ENCODE measurements around the gene ZNF550. TPM values are rescaled to one million over a fixed set of nuclear protein-coding genes. Genes with fewer than 3 reads are reported as not detected.

The ZNF550 gene
- total and polyA plus RNA-seq, 9 of the 15 experiments (the other 6 are each of a cell fraction or from before 2014, with no cell fraction given): 1.6 to 11.8 (median 4.3) TPM

- TF ChIP-seq ZBTB9 (CRISPR knock-in tag; IDR thresholded peaks at IDR 0.05): no peak
- no peak for TF ChIP-seq PTTG1 (tag; IDR thresholded peaks at IDR 0.05; ENCODE audit: low read depth)
- no peak for TF ChIP-seq TARDBP (IDR thresholded peaks at IDR 0.05)
Measured at GRCh38 chr19:57578487-57579205, 19.0 kb upstream of the ZNF550 start, which contains the start of gene ZNF416 (continued).

GRCh38 chr19:57576661-57577060 is 17.0 kb upstream of the ZNF550 start:
- Histone ChIP-seq H3K27ac (ENCODE audit: extremely low read depth, low read depth, low read length) (no peak overlapping the region), H3K4me1 (replicated peaks in 1 of 2; ENCODE audit: control insufficient read depth in 2 of 2, insufficient read depth in 2 of 2, low read length in 2 of 2) (peaks cover 0 to 5% of the 10 kb centered on the region in 2 experiments; a peak in 1 of 5 replicates), H2AFZ (ENCODE audit: low read depth, low read length) (no peak overlapping the region), H3K9ac (ENCODE audit: insufficient read depth in 1 of 2, low read depth in 2 of 2, low read length in 2 of 2) (no peak overlapping the region), H4K20me1 (replicated peaks; ENCODE audit: control insufficient read depth, insufficient read depth, low read length) (no peaks in the 10 kb centered on the region), H3K27me3 (ENCODE audit: control insufficient read depth in 2 of 2, insufficient read depth in 2 of 2, low read length in 2 of 2) (no peaks in the 10 kb centered on the region), H3K4me2 (ENCODE audit: insufficient read depth, low read length) (no peak overlapping the region), H3K79me2 (ENCODE audit: control insufficient read depth, insufficient read depth, low read length) (no peaks in the 10 kb centered on the region), H3K9me1 (ENCODE audit: control insufficient read depth, insufficient read depth, low read length) (no peaks in the 10 kb centered on the region), H3K4me3 (no peak overlapping the region), H3K36me3 (ENCODE audit: control insufficient read depth, insufficient read depth, low read length) (0 out of 3 replicates have a peak, but pooled peaks cover 3% of the 10 kb centered on the region), H3K9me3 (replicated peaks; ENCODE audit: control insufficient read depth, insufficient read depth, low read depth, low read length) (peaks cover 12% of the 10 kb centered on the region)
- CTCF ChIA-PET (ENCODE audit: low intra/inter-chr PET ratio): no interaction called here
- BruUV-seq (replicated peaks): no TSS peak
- ATAC-seq: no peak
- intact Hi-C loops (cut with micrococcal nuclease) (no loop called here), in situ Hi-C loops (cut with MboI) (no loop called here)
- no peak for DNase-seq (ENCODE audit: extremely low read depth in 1 of 4, low spot score in 3 of 4)
- POLR2A ChIA-PET: no interaction called here
- TF ChIP-seq ZNF316 (IDR thresholded peaks at IDR 0.05) (peak; percentile 52), NR1H2 (CRISPR knock-in tag; IDR thresholded peaks at IDR 0.05) (no peak), HBP1 (CRISPR knock-in tag; IDR thresholded peaks at IDR 0.05) (no peak), NFIX (CRISPR knock-in tag; IDR thresholded peaks at IDR 0.05; ENCODE audit: low read depth) (peak; percentile 28; the same call in 1 of the 2 replicates), NFIC (IDR thresholded peaks at IDR 0.05) (peak; percentile 72), MYC (IDR thresholded peaks at IDR 0.05; ENCODE audit: low read depth, low read length) (no peak), MYC (CRISPR knock-in tag; IDR thresholded peaks at IDR 0.05; ENCODE audit: borderline replicate concordance, low read depth) (no peak), FOXA3 (CRISPR knock-in tag; conservative IDR thresholded peaks at IDR 0.05 in 1 of 2, IDR thresholded peaks at IDR 0.05 in 1 of 2) (no peak), MAFK (IDR thresholded peaks at IDR 0.05; ENCODE audit: low read length) (0 out of 2 replicates have a peak, but pooled peaks have one; percentile 17)
- TF ChIP-seq, protein P1, sequence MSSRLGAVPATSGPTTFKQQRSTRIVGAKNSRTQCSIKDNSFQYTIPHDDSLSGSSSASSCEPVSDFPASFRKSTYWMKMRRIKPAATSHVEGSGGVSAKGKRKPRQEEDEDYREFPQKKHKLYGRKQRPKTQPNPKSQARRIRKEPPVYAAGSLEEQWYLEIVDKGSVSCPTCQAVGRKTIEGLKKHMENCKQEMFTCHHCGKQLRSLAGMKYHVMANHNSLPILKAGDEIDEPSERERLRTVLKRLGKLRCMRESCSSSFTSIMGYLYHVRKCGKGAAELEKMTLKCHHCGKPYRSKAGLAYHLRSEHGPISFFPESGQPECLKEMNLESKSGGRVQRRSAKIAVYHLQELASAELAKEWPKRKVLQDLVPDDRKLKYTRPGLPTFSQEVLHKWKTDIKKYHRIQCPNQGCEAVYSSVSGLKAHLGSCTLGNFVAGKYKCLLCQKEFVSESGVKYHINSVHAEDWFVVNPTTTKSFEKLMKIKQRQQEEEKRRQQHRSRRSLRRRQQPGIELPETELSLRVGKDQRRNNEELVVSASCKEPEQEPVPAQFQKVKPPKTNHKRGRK (tag; IDR thresholded peaks at IDR 0.05): no peak
- TF ChIP-seq, protein P2, sequence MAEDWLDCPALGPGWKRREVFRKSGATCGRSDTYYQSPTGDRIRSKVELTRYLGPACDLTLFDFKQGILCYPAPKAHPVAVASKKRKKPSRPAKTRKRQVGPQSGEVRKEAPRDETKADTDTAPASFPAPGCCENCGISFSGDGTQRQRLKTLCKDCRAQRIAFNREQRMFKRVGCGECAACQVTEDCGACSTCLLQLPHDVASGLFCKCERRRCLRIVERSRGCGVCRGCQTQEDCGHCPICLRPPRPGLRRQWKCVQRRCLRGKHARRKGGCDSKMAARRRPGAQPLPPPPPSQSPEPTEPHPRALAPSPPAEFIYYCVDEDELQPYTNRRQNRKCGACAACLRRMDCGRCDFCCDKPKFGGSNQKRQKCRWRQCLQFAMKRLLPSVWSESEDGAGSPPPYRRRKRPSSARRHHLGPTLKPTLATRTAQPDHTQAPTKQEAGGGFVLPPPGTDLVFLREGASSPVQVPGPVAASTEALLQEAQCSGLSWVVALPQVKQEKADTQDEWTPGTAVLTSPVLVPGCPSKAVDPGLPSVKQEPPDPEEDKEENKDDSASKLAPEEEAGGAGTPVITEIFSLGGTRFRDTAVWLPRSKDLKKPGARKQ (CRISPR knock-in tag; IDR thresholded peaks at IDR 0.05): no peak
- FAIRE-seq: no peak

Data from K562 (cell line).